Measurements from ENCODE around the gene HOXC11.

DNA sequence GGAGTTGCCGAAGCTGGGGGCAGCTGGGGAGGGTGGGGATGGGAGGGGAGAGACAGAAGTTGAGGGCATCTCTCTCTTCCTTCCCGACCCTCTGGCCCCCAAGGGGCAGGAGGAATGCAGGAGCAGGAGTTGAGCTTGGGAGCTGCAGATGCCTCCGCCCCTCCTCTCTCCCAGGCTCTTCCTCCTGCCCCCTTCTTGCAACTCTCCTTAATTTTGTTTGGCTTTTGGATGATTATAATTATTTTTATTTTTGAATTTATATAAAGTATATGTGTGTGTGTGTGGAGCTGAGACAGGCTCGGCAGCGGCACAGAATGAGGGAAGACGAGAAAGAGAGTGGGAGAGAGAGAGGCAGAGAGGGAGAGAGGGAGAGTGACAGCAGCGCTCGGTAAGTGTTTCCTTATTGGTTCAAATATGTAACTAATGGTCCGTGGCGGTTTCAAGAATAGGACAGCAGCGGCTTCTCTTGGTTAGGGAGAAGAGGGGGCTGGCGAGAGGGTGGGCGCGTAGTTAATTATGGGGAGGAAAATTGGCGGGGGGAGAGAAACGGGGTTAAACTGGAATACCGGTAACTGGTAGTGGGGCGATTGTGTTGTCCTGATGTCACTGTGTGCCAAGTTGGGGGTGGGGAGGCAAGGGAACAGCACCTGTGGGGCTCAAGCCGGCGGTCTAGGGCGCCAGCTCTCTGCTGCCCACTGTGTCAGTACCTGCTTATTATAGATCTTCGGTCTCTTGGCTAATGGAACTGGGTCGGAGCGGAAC, 44.3 kb downstream of the HOXC11 start:
- TF ChIP-seq, protein P1, sequence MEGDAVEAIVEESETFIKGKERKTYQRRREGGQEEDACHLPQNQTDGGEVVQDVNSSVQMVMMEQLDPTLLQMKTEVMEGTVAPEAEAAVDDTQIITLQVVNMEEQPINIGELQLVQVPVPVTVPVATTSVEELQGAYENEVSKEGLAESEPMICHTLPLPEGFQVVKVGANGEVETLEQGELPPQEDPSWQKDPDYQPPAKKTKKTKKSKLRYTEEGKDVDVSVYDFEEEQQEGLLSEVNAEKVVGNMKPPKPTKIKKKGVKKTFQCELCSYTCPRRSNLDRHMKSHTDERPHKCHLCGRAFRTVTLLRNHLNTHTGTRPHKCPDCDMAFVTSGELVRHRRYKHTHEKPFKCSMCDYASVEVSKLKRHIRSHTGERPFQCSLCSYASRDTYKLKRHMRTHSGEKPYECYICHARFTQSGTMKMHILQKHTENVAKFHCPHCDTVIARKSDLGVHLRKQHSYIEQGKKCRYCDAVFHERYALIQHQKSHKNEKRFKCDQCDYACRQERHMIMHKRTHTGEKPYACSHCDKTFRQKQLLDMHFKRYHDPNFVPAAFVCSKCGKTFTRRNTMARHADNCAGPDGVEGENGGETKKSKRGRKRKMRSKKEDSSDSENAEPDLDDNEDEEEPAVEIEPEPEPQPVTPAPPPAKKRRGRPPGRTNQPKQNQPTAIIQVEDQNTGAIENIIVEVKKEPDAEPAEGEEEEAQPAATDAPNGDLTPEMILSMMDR (IDR thresholded peaks at IDR 0.05), result no peak
- TF ChIP-seq POLR2A (IDR thresholded peaks at IDR 0.05) (no peak), EP300 (IDR thresholded peaks at IDR 0.05) (no peak)

Data from gastroesophageal sphincter (tissue), 3 donors.